ENCODE data around the gene ADAM11.
A peak's percentile ranks its signal among the peaks of the same experiment; 100 is the strongest.
"Not testable (repeated sequence)": the region's sequence is repeated elsewhere in the genome, so short reads cannot be mapped to it uniquely, and the experiment has no call there.

Gene ADAM11

GRCh38 chr17:44758414-44759085 is at the start of gene ADAM11:
Gene ADAM11, plus strand, starts transcription at chr17:44758988. Its CDS starts 212 bp downstream, at chr17:44759200.
- DNase-seq = peak in 2 of 56 donors; percentile 29 to 34

GRCh38 chr17:44719444-44719843 is 39.3 kb upstream of the ADAM11 start:
- DNase-seq = no peak

GRCh38 chr17:44722254-44722653 is 36.5 kb upstream of the ADAM11 start:
- no peak for DNase-seq

- not testable (repeated sequence) for DNase-seq
Observed at GRCh38 chr17:44726121-44726520, 32.7 kb upstream of the ADAM11 start.

- peak in 1 of 56 donors; percentile 5 for DNase-seq
Observed at GRCh38 chr17:44733753-44734152, 25.0 kb upstream of the ADAM11 start.

GRCh38 chr17:44734272-44734671 is 24.5 kb upstream of the ADAM11 start:
- no peak for DNase-seq

- no peak for DNase-seq
Observed at GRCh38 chr17:44736551-44737240, 22.1 kb upstream of the ADAM11 start.

- DNase-seq = no peak
Observed at GRCh38 chr17:44738214-44738906, 20.4 kb upstream of the ADAM11 start.

- no peak for DNase-seq
Observed at GRCh38 chr17:44741316-44741715, 17.5 kb upstream of the ADAM11 start.

GRCh38 chr17:44745301-44745700 is 13.5 kb upstream of the ADAM11 start:
- DNase-seq = no peak

- not testable (repeated sequence) for DNase-seq
Observed at GRCh38 chr17:44745738-44746137, 13.1 kb upstream of the ADAM11 start.

GRCh38 chr17:44747566-44747965 is 11.2 kb upstream of the ADAM11 start:
- no peak for DNase-seq

- peak in 25 of 56 donors; percentile 10 to 63 (median 32) for DNase-seq
Observed at GRCh38 chr17:44749076-44749979, 9.5 kb upstream of the ADAM11 start.

- DNase-seq = peak in 5 of 56 donors; percentile 36 to 58 (median 48)
Observed at GRCh38 chr17:44749980-44750318, 8.8 kb upstream of the ADAM11 start.

GRCh38 chr17:44751331-44751730 is 7.5 kb upstream of the ADAM11 start:
- no peak for DNase-seq

GRCh38 chr17:44751806-44752205 is 7.0 kb upstream of the ADAM11 start:
- no peak for DNase-seq

GRCh38 chr17:44752953-44753861 is 5.6 kb upstream of the ADAM11 start:
- no peak for DNase-seq

- DNase-seq = no peak
Observed at GRCh38 chr17:44754276-44754675, 4.5 kb upstream of the ADAM11 start.

- DNase-seq = not testable (repeated sequence)
Observed at GRCh38 chr17:44755180-44755579, 3.6 kb upstream of the ADAM11 start.

All from amygdala (tissue), 56 donors.